HEK293 (cell line): ENCODE data around the gene TMEM203.

ENCODE experiments used
- CTCF ChIA-PET: fragments of 350-600 bp; formaldehyde crosslinking; extraction: SDS; loops from one replicate; lab custom pipeline; 2021; ENCODE audit warnings: antibody characterized with exemption; lab: Yijun Ruan, JAX
- POLR2A ChIA-PET: fragments of 300-600 bp; formaldehyde crosslinking; extraction: SDS; loops from one replicate; lab custom pipeline; 2020; ENCODE audit warnings: antibody characterized with exemption, inconsistent platforms; lab: Yijun Ruan, JAX
- H3K27ac ChIP-seq: fragments of 200-500 bp; sonication (Bioruptor generic); 2 replicates; pipeline ENCODE4 v1.5.1; 2014; ENCODE audit warnings: low read depth, low read length, control low read depth, inconsistent platforms; ENCODE audit errors: extremely low read depth
- H3K36me3 ChIP-seq, 2 experiments: fragments of 200-500 bp in 1 of 2; sonication (Bioruptor generic) in 1 of 2; 1 replicate in 1 of 2; 2 replicates in 1 of 2; pipeline ENCODE4 v1.5.1; 2014 to 2017; ENCODE audit warnings: inconsistent platforms in 2 of 2, low read length in 2 of 2; ENCODE audit not compliant: control insufficient read depth in 2 of 2, insufficient read depth in 1 of 2
- H3K4me1 ChIP-seq: fragments of 200-500 bp; sonication (Bioruptor generic); 2 replicates; pipeline ENCODE4 v1.5.1; 2014; ENCODE audit warnings: mild to moderate bottlenecking, low read length, inconsistent platforms; ENCODE audit not compliant: control insufficient read depth, insufficient read depth
- H3K4me3 ChIP-seq: 2 replicates; pipeline ENCODE4 v1.5.1; 2011; ENCODE audit warnings: low read depth, mild to moderate bottlenecking, control low read depth, low read length, moderate library complexity
- H3K9me3 ChIP-seq: fragments of 200-500 bp; sonication (Bioruptor generic); 2 replicates; pipeline ENCODE4 v1.5.1; 2014; ENCODE audit warnings: low read depth, low read length, inconsistent platforms; ENCODE audit not compliant: control insufficient read depth, insufficient read depth
- KLF1 ChIP-seq: fragments of 450-650 bp; formaldehyde crosslinking; IDR thresholded peaks from 2 replicates; pipeline ENCODE4 v1.5.1; 2016; ENCODE audit warnings: missing biosample characterization, missing genetic modification characterization
- KLF7 ChIP-seq: fragments of 450-650 bp; formaldehyde crosslinking; IDR thresholded peaks from 2 replicates; pipeline ENCODE4 v1.5.1; 2016; ENCODE audit warnings: missing biosample characterization, missing genetic modification characterization, borderline replicate concordance
- KLF9 ChIP-seq: fragments of 450-650 bp; formaldehyde crosslinking; IDR thresholded peaks from 2 replicates; pipeline ENCODE4 v1.5.1; 2016; ENCODE audit warnings: missing biosample characterization, missing genetic modification characterization, low read depth
- RBAK ChIP-seq: fragments of 450-650 bp; formaldehyde crosslinking; IDR thresholded peaks from 2 replicates; pipeline ENCODE4 v1.5.1; 2016; ENCODE audit warnings: missing biosample characterization, missing genetic modification characterization
- SP2 ChIP-seq: fragments of 450-650 bp; formaldehyde crosslinking; IDR thresholded peaks from 2 replicates; pipeline ENCODE4 v1.5.1; 2016; ENCODE audit warnings: missing biosample characterization, missing genetic modification characterization
- SP3 ChIP-seq: fragments of 450-650 bp; formaldehyde crosslinking; IDR thresholded peaks from 2 replicates; pipeline ENCODE4 v1.5.1; 2016; ENCODE audit warnings: missing biosample characterization, missing genetic modification characterization
- ZBTB8A ChIP-seq: fragments of 450-650 bp; formaldehyde crosslinking; IDR thresholded peaks from 2 replicates; pipeline ENCODE4 v1.5.1; 2016; ENCODE audit warnings: missing biosample characterization, missing genetic modification characterization
- ZNF114 ChIP-seq: fragments of 450-650 bp; formaldehyde crosslinking; IDR thresholded peaks from 2 replicates; pipeline ENCODE4 v1.5.0; 2017; ENCODE audit warnings: missing biosample characterization, missing genetic modification characterization
- ZNF138 ChIP-seq: fragments of 450-650 bp; formaldehyde crosslinking; IDR thresholded peaks from 2 replicates; pipeline ENCODE4 v1.5.1; 2016; ENCODE audit warnings: missing biosample characterization, missing genetic modification characterization, borderline replicate concordance
- ZNF140 ChIP-seq: fragments of 450-650 bp; formaldehyde crosslinking; IDR thresholded peaks from 2 replicates; pipeline ENCODE4 v1.5.1; 2016; ENCODE audit warnings: missing biosample characterization, missing genetic modification characterization
- ZNF155 ChIP-seq: fragments of 450-650 bp; formaldehyde crosslinking; IDR thresholded peaks from 2 replicates; pipeline ENCODE4 v1.5.1; 2016; ENCODE audit warnings: missing biosample characterization, missing genetic modification characterization
- ZNF169 ChIP-seq: fragments of 450-650 bp; formaldehyde crosslinking; IDR thresholded peaks from 2 replicates; pipeline ENCODE4 v1.5.1; 2016; ENCODE audit warnings: missing biosample characterization, missing genetic modification characterization
- ZNF175 ChIP-seq: fragments of 450-650 bp; formaldehyde crosslinking; IDR thresholded peaks from 2 replicates; pipeline ENCODE4 v1.5.1; 2016; ENCODE audit warnings: missing biosample characterization, missing genetic modification characterization
- ZNF311 ChIP-seq: fragments of 450-650 bp; formaldehyde crosslinking; IDR thresholded peaks from 2 replicates; pipeline ENCODE4 v1.5.1; 2017; ENCODE audit warnings: missing biosample characterization, missing genetic modification characterization, borderline replicate concordance
- ZNF501 ChIP-seq: fragments of 450-650 bp; formaldehyde crosslinking; IDR thresholded peaks from 2 replicates; pipeline ENCODE4 v1.5.1; 2016; ENCODE audit warnings: missing biosample characterization, missing genetic modification characterization
- ZNF558 ChIP-seq: fragments of 450-650 bp; formaldehyde crosslinking; IDR thresholded peaks from 2 replicates; pipeline ENCODE4 v1.5.1; 2016; ENCODE audit warnings: missing biosample characterization, missing genetic modification characterization
- ZNF658 ChIP-seq: fragments of 450-650 bp; formaldehyde crosslinking; IDR thresholded peaks from 2 replicates; pipeline ENCODE4; 2016; ENCODE audit warnings: missing biosample characterization, missing genetic modification characterization
- ZNF76 ChIP-seq: fragments of 450-650 bp; formaldehyde crosslinking; IDR thresholded peaks from 2 replicates; pipeline ENCODE4; 2016; ENCODE audit warnings: low read depth, missing biosample characterization, missing genetic modification characterization, borderline replicate concordance
- ZNF791 ChIP-seq: fragments of 450-650 bp; formaldehyde crosslinking; IDR thresholded peaks from 2 replicates; pipeline ENCODE4 v1.5.1; 2016; ENCODE audit warnings: missing biosample characterization, missing genetic modification characterization
- TF ChIP-seq, protein P1 (sequence below): fragments of 450-650 bp; formaldehyde crosslinking; IDR thresholded peaks from 2 replicates; pipeline ENCODE4 v1.5.1; 2016; ENCODE audit warnings: missing biosample characterization, missing genetic modification characterization
- TF ChIP-seq, protein P2 (sequence below): fragments of 450-650 bp; formaldehyde crosslinking; IDR thresholded peaks from 2 replicates; pipeline ENCODE4 v1.5.1; 2016; ENCODE audit warnings: missing biosample characterization, missing genetic modification characterization
- TF ChIP-seq, protein P3 (sequence below): fragments of 450-650 bp; formaldehyde crosslinking; IDR thresholded peaks from 2 replicates; pipeline ENCODE4 v1.5.1; 2017; ENCODE audit warnings: missing biosample characterization, missing genetic modification characterization
- TF ChIP-seq, protein P4 (sequence below): fragments of 450-650 bp; formaldehyde crosslinking; IDR thresholded peaks from 2 replicates; pipeline ENCODE4 v1.5.0; 2017; ENCODE audit warnings: missing biosample characterization, missing genetic modification characterization, borderline replicate concordance

The TMEM203 gene

DNA sequence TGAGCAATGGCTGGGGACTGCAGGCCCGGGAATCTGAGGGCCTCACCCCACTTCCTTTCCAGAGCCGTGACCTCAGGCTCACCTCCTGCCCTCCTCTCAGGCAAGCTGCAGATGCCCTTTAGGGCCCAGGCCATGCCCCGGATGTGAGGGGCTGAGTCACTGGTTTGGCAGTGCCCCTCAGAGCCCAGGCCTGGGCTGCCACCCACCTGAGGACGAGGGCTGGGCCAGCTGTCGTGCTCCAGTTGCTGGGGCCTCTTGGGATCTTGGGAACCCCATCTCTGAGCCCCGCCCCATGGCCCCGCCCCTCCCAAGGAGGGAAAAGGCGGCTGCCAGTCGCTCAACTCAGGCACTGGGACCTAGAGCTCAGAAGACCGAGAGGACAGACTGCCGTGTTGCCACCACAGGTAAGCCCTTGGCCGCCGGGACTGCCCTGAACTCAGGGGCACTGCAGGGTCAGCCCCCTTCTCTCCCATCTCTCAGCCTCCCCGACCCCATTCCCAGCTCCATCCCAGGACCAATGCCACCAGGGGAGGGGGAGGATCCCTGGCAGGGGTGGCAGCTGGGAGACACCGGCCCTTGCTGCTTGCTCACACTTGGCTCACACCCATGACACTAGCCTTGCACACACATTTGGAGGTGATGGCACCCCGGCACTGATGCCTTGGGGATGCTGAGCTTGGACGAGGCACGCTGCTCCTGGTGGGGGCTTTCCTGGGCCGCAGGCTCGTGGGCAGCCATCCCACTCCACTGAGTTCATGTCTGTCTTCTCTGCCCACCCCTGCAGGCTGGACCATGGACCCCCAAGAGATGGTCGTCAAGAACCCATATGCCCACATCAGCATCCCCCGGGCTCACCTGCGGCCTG, 19.6 kb upstream of the TMEM203 start, which contains the start of gene CYSRT1:
Gene CYSRT1, plus strand, starts transcription at position 345 of the 865 bp plus-strand sequence. Its CDS starts 448 bp downstream, at position 793.
- Histone ChIP-seq H3K9me3 (no peaks in the 10 kb centered on the region), H3K36me3 (peaks cover 0 to 3% of the 10 kb centered on the region in 2 experiments; a peak in 1 of 3 replicates), H3K27ac (peak within 1 kb of the TSS; percentile 83; the same call in 1 of the 2 replicates), H3K4me1 (peaks cover 4% of the 10 kb centered on the region), H3K4me3 (peak within 1 kb of the TSS; percentile 89)
- TF ChIP-seq ZNF791 (tag by site-specific recombination) (no peak), ZBTB8A (tag by site-specific recombination) (no peak), KLF7 (tag by site-specific recombination) (no peak), KLF1 (tag by site-specific recombination) (peak; percentile 45), ZNF175 (tag by site-specific recombination) (no peak), RBAK (tag by site-specific recombination) (no peak), ZNF76 (no peak), ZNF658 (no peak), SP3 (tag by site-specific recombination) (peak; percentile 44), ZNF558 (tag by site-specific recombination) (no peak), ZNF155 (no peak), ZNF114 (tag by site-specific recombination) (no peak), ZNF138 (tag by site-specific recombination) (no peak), KLF9 (tag by site-specific recombination) (0 out of 2 replicates have a peak, but pooled peaks have one; percentile 28), SP2 (tag by site-specific recombination) (peak; percentile 32), ZNF311 (no peak), ZNF140 (tag by site-specific recombination) (no peak), ZNF501 (no peak), ZNF169 (tag by site-specific recombination) (no peak)
- TF ChIP-seq, protein P1, sequence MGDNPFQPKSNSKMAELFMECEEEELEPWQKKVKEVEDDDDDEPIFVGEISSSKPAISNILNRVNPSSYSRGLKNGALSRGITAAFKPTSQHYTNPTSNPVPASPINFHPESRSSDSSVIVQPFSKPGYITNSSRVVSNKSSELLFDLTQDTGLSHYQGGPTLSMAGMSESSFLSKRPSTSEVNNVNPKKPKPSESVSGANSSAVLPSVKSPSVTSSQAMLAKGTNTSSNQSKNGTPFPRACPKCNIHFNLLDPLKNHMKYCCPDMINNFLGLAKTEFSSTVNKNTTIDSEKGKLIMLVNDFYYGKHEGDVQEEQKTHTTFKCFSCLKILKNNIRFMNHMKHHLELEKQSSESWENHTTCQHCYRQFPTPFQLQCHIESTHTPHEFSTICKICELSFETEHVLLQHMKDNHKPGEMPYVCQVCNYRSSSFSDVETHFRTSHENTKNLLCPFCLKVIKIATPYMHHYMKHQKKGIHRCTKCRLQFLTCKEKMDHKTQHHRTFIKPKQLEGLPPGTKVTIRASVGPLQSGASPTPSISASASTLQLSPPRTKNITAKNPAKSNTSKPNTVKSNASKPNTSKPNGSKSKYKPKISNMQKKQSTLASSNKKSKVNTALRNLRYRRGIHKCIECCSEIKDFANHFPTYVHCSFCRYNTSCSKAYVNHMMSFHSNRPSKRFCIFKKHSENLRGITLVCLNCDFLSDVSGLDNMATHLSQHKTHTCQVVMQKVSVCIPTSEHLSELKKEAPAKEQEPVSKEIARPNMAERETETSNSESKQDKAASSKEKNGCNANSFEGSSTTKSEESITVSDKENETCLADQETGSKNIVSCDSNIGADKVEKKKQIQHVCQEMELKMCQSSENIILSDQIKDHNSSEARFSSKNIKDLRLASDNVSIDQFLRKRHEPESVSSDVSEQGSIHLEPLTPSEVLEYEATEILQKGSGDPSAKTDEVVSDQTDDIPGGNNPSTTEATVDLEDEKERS (tag by site-specific recombination) = no peak
- TF ChIP-seq, protein P2, sequence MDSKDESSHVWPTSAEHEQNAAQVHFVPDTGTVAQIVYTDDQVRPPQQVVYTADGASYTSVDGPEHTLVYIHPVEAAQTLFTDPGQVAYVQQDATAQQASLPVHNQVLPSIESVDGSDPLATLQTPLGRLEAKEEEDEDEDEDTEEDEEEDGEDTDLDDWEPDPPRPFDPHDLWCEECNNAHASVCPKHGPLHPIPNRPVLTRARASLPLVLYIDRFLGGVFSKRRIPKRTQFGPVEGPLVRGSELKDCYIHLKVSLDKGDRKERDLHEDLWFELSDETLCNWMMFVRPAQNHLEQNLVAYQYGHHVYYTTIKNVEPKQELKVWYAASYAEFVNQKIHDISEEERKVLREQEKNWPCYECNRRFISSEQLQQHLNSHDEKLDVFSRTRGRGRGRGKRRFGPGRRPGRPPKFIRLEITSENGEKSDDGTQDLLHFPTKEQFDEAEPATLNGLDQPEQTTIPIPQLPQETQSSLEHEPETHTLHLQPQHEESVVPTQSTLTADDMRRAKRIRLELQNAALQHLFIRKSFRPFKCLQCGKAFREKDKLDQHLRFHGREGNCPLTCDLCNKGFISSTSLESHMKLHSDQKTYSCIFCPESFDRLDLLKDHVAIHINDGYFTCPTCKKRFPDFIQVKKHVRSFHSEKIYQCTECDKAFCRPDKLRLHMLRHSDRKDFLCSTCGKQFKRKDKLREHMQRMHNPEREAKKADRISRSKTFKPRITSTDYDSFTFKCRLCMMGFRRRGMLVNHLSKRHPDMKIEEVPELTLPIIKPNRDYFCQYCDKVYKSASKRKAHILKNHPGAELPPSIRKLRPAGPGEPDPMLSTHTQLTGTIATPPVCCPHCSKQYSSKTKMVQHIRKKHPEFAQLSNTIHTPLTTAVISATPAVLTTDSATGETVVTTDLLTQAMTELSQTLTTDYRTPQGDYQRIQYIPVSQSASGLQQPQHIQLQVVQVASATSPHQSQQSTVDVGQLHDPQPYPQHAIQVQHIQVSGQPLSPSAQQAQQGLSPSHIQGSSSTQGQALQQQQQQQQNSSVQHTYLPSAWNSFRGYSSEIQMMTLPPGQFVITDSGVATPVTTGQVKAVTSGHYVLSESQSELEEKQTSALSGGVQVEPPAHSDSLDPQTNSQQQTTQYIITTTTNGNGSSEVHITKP (tag by site-specific recombination) = no peak
- TF ChIP-seq, protein P3, sequence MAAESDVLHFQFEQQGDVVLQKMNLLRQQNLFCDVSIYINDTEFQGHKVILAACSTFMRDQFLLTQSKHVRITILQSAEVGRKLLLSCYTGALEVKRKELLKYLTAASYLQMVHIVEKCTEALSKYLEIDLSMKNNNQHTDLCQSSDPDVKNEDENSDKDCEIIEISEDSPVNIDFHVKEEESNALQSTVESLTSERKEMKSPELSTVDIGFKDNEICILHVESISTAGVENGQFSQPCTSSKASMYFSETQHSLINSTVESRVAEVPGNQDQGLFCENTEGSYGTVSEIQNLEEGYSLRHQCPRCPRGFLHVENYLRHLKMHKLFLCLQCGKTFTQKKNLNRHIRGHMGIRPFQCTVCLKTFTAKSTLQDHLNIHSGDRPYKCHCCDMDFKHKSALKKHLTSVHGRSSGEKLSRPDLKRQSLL (tag by site-specific recombination) = no peak
- TF ChIP-seq, protein P4, sequence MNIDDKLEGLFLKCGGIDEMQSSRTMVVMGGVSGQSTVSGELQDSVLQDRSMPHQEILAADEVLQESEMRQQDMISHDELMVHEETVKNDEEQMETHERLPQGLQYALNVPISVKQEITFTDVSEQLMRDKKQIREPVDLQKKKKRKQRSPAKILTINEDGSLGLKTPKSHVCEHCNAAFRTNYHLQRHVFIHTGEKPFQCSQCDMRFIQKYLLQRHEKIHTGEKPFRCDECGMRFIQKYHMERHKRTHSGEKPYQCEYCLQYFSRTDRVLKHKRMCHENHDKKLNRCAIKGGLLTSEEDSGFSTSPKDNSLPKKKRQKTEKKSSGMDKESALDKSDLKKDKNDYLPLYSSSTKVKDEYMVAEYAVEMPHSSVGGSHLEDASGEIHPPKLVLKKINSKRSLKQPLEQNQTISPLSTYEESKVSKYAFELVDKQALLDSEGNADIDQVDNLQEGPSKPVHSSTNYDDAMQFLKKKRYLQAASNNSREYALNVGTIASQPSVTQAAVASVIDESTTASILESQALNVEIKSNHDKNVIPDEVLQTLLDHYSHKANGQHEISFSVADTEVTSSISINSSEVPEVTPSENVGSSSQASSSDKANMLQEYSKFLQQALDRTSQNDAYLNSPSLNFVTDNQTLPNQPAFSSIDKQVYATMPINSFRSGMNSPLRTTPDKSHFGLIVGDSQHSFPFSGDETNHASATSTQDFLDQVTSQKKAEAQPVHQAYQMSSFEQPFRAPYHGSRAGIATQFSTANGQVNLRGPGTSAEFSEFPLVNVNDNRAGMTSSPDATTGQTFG (tag by site-specific recombination) = no peak
- CTCF ChIA-PET = interaction anchor here (0.7 to 6.7 kb wide), 10 partner anchors 9 to 445 kb away, joined by 3 to 69 read pairs (median 4); partner anchors contain the start of genes NPDC1, SAPCD2 and TUBB4B
- POLR2A ChIA-PET = interaction anchor here (3.5 to 17.2 kb wide), 3 partner anchors 16 to 95 kb away, joined by 31 to 304 read pairs (median 234); partner anchors contain the start of genes NDOR1, TMEM203, TPRN and TUBB4B
